Neural progenitor cell (in vitro differentiated cells): ENCODE results near the gene SYNRG. TPM values are rescaled to one million over a fixed set of nuclear protein-coding genes. Genes with fewer than 3 reads are reported as not detected.

Source experiments
- DNase-seq: peaks from one replicate; pipeline ENCODE4 v3.0.0-alpha.2; 2016; ENCODE audit warnings: low spot score
- H2AFZ ChIP-seq: fragments of 200-600 bp; sonication (generic); replicated peaks from 2 replicates; pipeline ENCODE4 v1.6.1; 2016; ENCODE audit warnings: antibody characterized with exemption
- H3F3A ChIP-seq: fragments of 200-600 bp; sonication (generic); 2 replicates; pipeline ENCODE4 v1.6.1; 2016; ENCODE audit warnings: antibody characterized with exemption, low read depth
- H3K27ac ChIP-seq: fragments of 200-600 bp; sonication (generic); 2 replicates; pipeline ENCODE4 v1.5.1; 2016; ENCODE audit warnings: mild to moderate bottlenecking
- H3K27me3 ChIP-seq: fragments of 200-600 bp; sonication (generic); 2 replicates; pipeline ENCODE4 v1.6.1; 2016; ENCODE audit warnings: mild to moderate bottlenecking, moderate library complexity
- H3K36me3 ChIP-seq: fragments of 200-600 bp; sonication (generic); 2 replicates; pipeline ENCODE4 v1.5.1; 2016
- H3K4me1 ChIP-seq: fragments of 200-600 bp; sonication (generic); 2 replicates; pipeline ENCODE4 v1.6.1; 2016; ENCODE audit warnings: mixed run types
- H3K4me2 ChIP-seq: fragments of 200-600 bp; sonication (generic); 2 replicates; pipeline ENCODE4 v1.6.1; 2016
- H3K4me3 ChIP-seq: fragments of 200-600 bp; sonication (generic); 2 replicates; pipeline ENCODE4 v1.5.1; 2016
- H3K79me2 ChIP-seq: fragments of 200-600 bp; sonication (generic); 2 replicates; pipeline ENCODE4 v1.6.1; 2016; ENCODE audit warnings: low read depth
- H3K9ac ChIP-seq: fragments of 200-600 bp; sonication (generic); 2 replicates; pipeline ENCODE4 v1.6.1; 2016
- H3K9me3 ChIP-seq: fragments of 200-600 bp; sonication (generic); 2 replicates; pipeline ENCODE4 v1.5.1; 2016; ENCODE audit warnings: low read depth
- H4K20me1 ChIP-seq: fragments of 200-600 bp; sonication (generic); 2 replicates; pipeline ENCODE4 v1.6.1; 2016; ENCODE audit warnings: low read depth
- H3K27ac Mint-ChIP-seq: 3 replicates; pipeline ENCODE4 v1.8.0; 2021; ENCODE audit warnings: mixed read lengths
- H3K27me3 Mint-ChIP-seq: 2 replicates; pipeline ENCODE4 v1.8.0; 2022; ENCODE audit warnings: low read depth, mild to moderate bottlenecking, inconsistent platforms, moderate library complexity, mixed read lengths; ENCODE audit not compliant: insufficient read depth
- H3K36me3 Mint-ChIP-seq: 3 replicates; pipeline ENCODE4 v1.8.0; 2021; ENCODE audit warnings: mixed read lengths
- H3K4me1 Mint-ChIP-seq: 3 replicates; pipeline ENCODE4 v1.8.0; 2021; ENCODE audit warnings: mixed read lengths
- H3K4me3 Mint-ChIP-seq: 3 replicates; pipeline ENCODE4 v1.8.0; 2021; ENCODE audit warnings: mild to moderate bottlenecking, moderate library complexity, mixed read lengths
- H3K9me3 Mint-ChIP-seq: 3 replicates; pipeline ENCODE4 v1.8.0; 2020; ENCODE audit warnings: mixed read lengths
- EZH2 ChIP-seq: fragments of 200-600 bp; sonication (generic); IDR thresholded peaks from 2 replicates; pipeline ENCODE4 v1.6.1; 2017; ENCODE audit warnings: antibody characterized with exemption, mild to moderate bottlenecking, moderate library complexity
- EZH2phosphoT487 ChIP-seq: fragments of 200-600 bp; sonication (generic); IDR thresholded peaks from 2 replicates; pipeline ENCODE4 v1.6.1; 2017; ENCODE audit warnings: antibody characterized with exemption
- microRNA-seq: library from miRNA; unstranded; fragments of <30 nt; microRNA quantifications from one replicate; pipeline ENCODE4, GENCODE V29; 2016
- small RNA-seq: library from RNA; depleted of rRNA; stranded (forward); fragments of <200 nt; gene quantifications from one replicate; pipeline ENCODE3, GENCODE V24; 2015
- total RNA-seq: library from RNA; depleted of rRNA; stranded (reverse); fragments of >200 nt; gene quantifications from 2 replicates; pipeline ENCODE4 v1.2.3, GENCODE V29; 2015; ENCODE audit warnings: low replicate concordance
- TF ChIP-seq, protein P1 (sequence below): fragments of 200-600 bp; sonication (generic); IDR thresholded peaks from 2 replicates; pipeline ENCODE4 v1.5.1; 2017; ENCODE audit warnings: antibody characterized with exemption, mild to moderate bottlenecking

The SYNRG gene
- total RNA-seq, 1 donor from 2014 or later: 22.4 TPM

DNA sequence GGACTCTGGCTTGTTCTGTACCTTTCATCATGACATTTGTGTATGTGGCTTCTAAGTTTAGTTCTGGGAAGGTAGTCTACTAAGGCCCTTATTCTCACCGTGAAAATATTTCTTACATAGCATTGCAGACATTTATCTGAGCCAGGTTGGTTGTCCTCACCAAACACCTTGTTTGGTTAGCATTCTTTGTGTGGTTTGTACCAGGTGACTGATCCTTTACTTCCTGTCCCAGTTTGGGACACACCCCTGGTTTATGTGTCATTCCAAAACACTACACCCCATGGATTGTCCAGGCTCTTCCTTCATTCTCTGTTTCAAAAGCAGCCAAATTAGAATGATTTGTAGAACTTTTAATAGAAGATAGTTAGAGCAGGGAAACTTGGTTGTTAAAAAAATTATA is 142.7 kb downstream of the SYNRG start:
- Mint-ChIP-seq H3K4me3 (no peak overlapping the region), H3K9me3 (no peaks in the 10 kb centered on the region), H3K27me3 (no peaks in the 10 kb centered on the region), H3K36me3 (peaks cover 23% of the 10 kb centered on the region), H3K4me1 (peaks cover 2% of the 10 kb centered on the region), H3K27ac (no peak overlapping the region)
- H3K27ac ChIP-seq: no peak overlapping the region
- no peak overlapping the region for H3K4me3 ChIP-seq
- H4K20me1 ChIP-seq: no peaks in the 10 kb centered on the region
- no peak overlapping the region for H2AFZ ChIP-seq
- H3K4me1 ChIP-seq: no peaks in the 10 kb centered on the region
- peaks cover 6% of the 10 kb centered on the region for H3K36me3 ChIP-seq
- H3K9me3 ChIP-seq: no peaks in the 10 kb centered on the region
- TF ChIP-seq, protein P1, sequence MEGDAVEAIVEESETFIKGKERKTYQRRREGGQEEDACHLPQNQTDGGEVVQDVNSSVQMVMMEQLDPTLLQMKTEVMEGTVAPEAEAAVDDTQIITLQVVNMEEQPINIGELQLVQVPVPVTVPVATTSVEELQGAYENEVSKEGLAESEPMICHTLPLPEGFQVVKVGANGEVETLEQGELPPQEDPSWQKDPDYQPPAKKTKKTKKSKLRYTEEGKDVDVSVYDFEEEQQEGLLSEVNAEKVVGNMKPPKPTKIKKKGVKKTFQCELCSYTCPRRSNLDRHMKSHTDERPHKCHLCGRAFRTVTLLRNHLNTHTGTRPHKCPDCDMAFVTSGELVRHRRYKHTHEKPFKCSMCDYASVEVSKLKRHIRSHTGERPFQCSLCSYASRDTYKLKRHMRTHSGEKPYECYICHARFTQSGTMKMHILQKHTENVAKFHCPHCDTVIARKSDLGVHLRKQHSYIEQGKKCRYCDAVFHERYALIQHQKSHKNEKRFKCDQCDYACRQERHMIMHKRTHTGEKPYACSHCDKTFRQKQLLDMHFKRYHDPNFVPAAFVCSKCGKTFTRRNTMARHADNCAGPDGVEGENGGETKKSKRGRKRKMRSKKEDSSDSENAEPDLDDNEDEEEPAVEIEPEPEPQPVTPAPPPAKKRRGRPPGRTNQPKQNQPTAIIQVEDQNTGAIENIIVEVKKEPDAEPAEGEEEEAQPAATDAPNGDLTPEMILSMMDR: no peak
- TF ChIP-seq EZH2: no peak
- TF ChIP-seq EZH2phosphoT487: no peak
- H3K9ac ChIP-seq: no peak overlapping the region
- H3F3A ChIP-seq: no peaks in the 10 kb centered on the region
- no peaks in the 10 kb centered on the region for H3K79me2 ChIP-seq
- no peak overlapping the region for H3K4me2 ChIP-seq
- no peak for DNase-seq
- H3K27me3 ChIP-seq: no peaks in the 10 kb centered on the region

DNA sequence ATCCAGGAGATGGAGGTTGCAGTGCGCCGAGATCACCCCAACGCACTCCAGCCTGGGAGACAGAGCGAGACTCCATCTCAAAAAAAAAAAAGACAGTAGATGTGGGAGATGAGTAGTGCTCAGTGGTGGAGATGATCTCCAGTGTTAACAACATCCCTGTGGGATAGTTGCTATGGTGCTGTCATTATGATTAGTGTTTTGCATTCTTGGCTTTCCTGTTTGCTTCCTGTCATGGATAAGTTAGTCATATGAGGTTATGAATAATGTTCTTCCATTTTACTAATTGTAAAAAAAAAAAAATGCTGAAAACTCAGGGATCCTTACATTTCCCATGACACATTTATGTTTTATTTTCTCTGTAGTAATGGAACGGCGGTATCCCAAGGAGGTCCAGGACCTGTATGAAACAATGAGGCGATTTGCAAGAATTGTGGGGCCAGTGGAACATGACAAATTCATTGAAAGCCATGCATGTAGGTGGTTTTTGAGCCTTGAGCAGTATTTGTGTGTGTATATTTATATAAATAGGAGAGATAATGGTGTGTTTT is 144.1 kb downstream of the SYNRG start:
- peaks cover 5% of the 10 kb centered on the region for H3F3A ChIP-seq
- no peak overlapping the region for H3K4me3 ChIP-seq
- peaks cover 5% of the 10 kb centered on the region for H3K36me3 ChIP-seq
- DNase-seq: no peak
- H4K20me1 ChIP-seq: peaks cover 10% of the 10 kb centered on the region
- H3K27ac ChIP-seq: no peak overlapping the region
- H3K27ac Mint-ChIP-seq: no peak overlapping the region
- H3K27me3 ChIP-seq: no peaks in the 10 kb centered on the region
- no peaks in the 10 kb centered on the region for H3K79me2 ChIP-seq
- H3K9me3 Mint-ChIP-seq: no peaks in the 10 kb centered on the region
- TF ChIP-seq EZH2: no peak
- no peak for TF ChIP-seq EZH2phosphoT487
- H3K27me3 Mint-ChIP-seq: no peaks in the 10 kb centered on the region
- H3K9me3 ChIP-seq: no peaks in the 10 kb centered on the region
- peaks cover 22% of the 10 kb centered on the region for H3K36me3 Mint-ChIP-seq
- H3K4me1 ChIP-seq: peaks cover 8% of the 10 kb centered on the region
- no peak overlapping the region for H2AFZ ChIP-seq
- H3K4me1 Mint-ChIP-seq: peaks cover 9% of the 10 kb centered on the region
- H3K9ac ChIP-seq: no peak overlapping the region
- H3K4me2 ChIP-seq: no peak overlapping the region
- no peak overlapping the region for H3K4me3 Mint-ChIP-seq

Small RNAs within 50 kb of the gene (microRNA-seq; reads per million reads assigned to microRNA genes)
- gene MIR378J: not detected

Small RNAs within 50 kb of the gene (small RNA-seq; reads per million reads assigned to genes)
- not detected for gene MIR378J

Other genes with a start within 250 kb of the SYNRG start
- not detected in 2 replicates for gene C17orf78, start 233.4 kb downstream of the SYNRG start, total RNA-seq
- 88.6 and 94.9 TPM in 2 replicates for gene ACACA, start 202.6 kb downstream of the SYNRG start, total RNA-seq
- gene TADA2A, start 202.5 kb downstream of the SYNRG start, total RNA-seq: 25.4 and 30.7 TPM in 2 replicates
- 17.3 and 21.6 TPM in 2 replicates for gene DUSP14, start 119.5 kb downstream of the SYNRG start, total RNA-seq
- 43.5 and 55.3 TPM in 2 replicates for gene DDX52, start 34.0 kb upstream of the SYNRG start, total RNA-seq
- gene HNF1B, start 135.6 kb upstream of the SYNRG start, total RNA-seq: 0.15 TPM in 1 of 2 replicates, not detected in the other